H1 (cell line): ENCODE measurements around the gene PRKCA. TPM values are rescaled to one million over a fixed set of nuclear protein-coding genes. Genes with fewer than 3 reads are reported as not detected.

ENCODE experiments used
- CEBPB ChIP-seq: IDR thresholded peaks from 2 replicates; pipeline ENCODE4 v1.6.1; 2012; ENCODE audit warnings: low read depth, low read length
- CHD1 ChIP-seq: IDR thresholded peaks from 2 replicates; pipeline ENCODE4 v1.6.1; 2012; ENCODE audit warnings: low read depth, low read length, improper control_type of control experiment
- NANOG ChIP-seq: IDR thresholded peaks from 2 replicates; pipeline ENCODE4 v1.6.1; 2011; ENCODE audit warnings: low read length, low read depth, mild to moderate bottlenecking, inconsistent platforms; ENCODE audit not compliant: insufficient read depth, poor library complexity, severe bottlenecking
- RAD21 ChIP-seq, 2 experiments: IDR thresholded peaks in 1 of 2; conservative IDR thresholded peaks in 1 of 2; 2 replicates each; pipeline ENCODE4 v1.6.1; 2011; ENCODE audit warnings: low read depth in 2 of 2, low read length in 2 of 2, improper control_type of control experiment in 1 of 2, inconsistent platforms in 1 of 2, mild to moderate bottlenecking in 1 of 2, moderate library complexity in 1 of 2
- RFX5 ChIP-seq: IDR thresholded peaks from 2 replicates; pipeline ENCODE4 v1.6.1; 2011; ENCODE audit warnings: low read depth, low read length, improper control_type of control experiment, borderline replicate concordance
- SRF ChIP-seq: IDR thresholded peaks from 2 replicates; pipeline ENCODE4 v1.6.1; 2011; ENCODE audit warnings: mild to moderate bottlenecking, low read depth, low read length, moderate library complexity
- TBP ChIP-seq: IDR thresholded peaks from 2 replicates; pipeline ENCODE4 v1.6.1; 2011; ENCODE audit warnings: low read depth, low read length, improper control_type of control experiment
- polyA plus RNA-seq, 7 experiments: library from polyadenylated mRNA; depleted of rRNA in 3 of 7; stranded (reverse) in 5 of 7; unstranded in 2 of 7; fragments of >200 nt in 5 of 7; fragments of 200-250 nt in 2 of 7; gene quantifications; 1 replicate in 5 of 7; 2 replicates in 1 of 7; 4 replicates in 1 of 7; pipeline versions ENCODE4 v1.2.1 to v1.2.3, GENCODE V29; 2011 to 2013; ENCODE audit warnings: missing spikeins in 2 of 7, mixed read lengths in 2 of 7
- total RNA-seq: library from RNA; stranded (reverse); fragmentation: NEBNext Ultra II Directional; extraction: Animal tissue kit (Norgen Biotek cat#: 25700); gene quantifications from 2 replicates; pipeline ENCODE4 v1.2.1, GENCODE V29; 2021
- TF ChIP-seq, protein P1 (sequence below): fragments of 300-600 bp; sonication (generic); IDR thresholded peaks from 2 replicates; pipeline ENCODE4 v1.7.1; 2012; ENCODE audit warnings: low read length, moderate library complexity, mild to moderate bottlenecking, inconsistent platforms; ENCODE audit not compliant: insufficient replicate concordance

Gene PRKCA
- total and polyA plus RNA-seq, 2 of the 8 experiments (the other 6 are each of a cell fraction or from before 2014, with no cell fraction given): 5.8 to 17.8 TPM

DNA sequence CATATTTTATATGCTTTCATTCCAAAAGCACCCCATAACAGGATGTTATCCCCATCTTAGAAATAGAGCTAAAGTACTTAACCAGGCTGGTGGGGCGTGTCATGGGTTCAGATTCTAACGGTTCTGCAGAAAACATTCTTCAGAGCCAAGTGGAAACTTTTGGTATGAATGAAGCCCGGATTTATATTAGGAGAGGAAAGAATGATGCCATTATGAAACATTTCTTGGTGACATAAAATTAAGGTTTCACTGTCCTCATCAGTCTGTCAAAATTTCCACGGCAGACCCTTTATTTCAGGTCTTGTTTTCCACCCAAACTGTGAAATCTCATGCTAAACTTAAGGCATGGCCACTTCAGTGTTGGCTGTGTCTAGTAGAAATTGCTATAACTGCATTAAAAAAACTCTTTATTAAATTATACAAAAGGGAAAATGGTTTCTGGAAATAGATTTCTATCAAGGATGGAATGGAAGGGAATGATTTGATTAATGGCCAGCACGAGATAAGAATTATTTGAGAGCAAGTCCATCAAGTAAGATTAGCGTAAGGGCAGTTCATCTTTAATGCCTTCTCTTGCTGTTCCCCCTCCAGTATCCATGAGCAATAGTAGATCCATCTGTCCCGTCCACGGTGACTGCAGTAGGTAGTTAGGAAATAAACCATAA, 11.7 kb downstream of the PRKCA start (continued):
- TF ChIP-seq, protein P1, sequence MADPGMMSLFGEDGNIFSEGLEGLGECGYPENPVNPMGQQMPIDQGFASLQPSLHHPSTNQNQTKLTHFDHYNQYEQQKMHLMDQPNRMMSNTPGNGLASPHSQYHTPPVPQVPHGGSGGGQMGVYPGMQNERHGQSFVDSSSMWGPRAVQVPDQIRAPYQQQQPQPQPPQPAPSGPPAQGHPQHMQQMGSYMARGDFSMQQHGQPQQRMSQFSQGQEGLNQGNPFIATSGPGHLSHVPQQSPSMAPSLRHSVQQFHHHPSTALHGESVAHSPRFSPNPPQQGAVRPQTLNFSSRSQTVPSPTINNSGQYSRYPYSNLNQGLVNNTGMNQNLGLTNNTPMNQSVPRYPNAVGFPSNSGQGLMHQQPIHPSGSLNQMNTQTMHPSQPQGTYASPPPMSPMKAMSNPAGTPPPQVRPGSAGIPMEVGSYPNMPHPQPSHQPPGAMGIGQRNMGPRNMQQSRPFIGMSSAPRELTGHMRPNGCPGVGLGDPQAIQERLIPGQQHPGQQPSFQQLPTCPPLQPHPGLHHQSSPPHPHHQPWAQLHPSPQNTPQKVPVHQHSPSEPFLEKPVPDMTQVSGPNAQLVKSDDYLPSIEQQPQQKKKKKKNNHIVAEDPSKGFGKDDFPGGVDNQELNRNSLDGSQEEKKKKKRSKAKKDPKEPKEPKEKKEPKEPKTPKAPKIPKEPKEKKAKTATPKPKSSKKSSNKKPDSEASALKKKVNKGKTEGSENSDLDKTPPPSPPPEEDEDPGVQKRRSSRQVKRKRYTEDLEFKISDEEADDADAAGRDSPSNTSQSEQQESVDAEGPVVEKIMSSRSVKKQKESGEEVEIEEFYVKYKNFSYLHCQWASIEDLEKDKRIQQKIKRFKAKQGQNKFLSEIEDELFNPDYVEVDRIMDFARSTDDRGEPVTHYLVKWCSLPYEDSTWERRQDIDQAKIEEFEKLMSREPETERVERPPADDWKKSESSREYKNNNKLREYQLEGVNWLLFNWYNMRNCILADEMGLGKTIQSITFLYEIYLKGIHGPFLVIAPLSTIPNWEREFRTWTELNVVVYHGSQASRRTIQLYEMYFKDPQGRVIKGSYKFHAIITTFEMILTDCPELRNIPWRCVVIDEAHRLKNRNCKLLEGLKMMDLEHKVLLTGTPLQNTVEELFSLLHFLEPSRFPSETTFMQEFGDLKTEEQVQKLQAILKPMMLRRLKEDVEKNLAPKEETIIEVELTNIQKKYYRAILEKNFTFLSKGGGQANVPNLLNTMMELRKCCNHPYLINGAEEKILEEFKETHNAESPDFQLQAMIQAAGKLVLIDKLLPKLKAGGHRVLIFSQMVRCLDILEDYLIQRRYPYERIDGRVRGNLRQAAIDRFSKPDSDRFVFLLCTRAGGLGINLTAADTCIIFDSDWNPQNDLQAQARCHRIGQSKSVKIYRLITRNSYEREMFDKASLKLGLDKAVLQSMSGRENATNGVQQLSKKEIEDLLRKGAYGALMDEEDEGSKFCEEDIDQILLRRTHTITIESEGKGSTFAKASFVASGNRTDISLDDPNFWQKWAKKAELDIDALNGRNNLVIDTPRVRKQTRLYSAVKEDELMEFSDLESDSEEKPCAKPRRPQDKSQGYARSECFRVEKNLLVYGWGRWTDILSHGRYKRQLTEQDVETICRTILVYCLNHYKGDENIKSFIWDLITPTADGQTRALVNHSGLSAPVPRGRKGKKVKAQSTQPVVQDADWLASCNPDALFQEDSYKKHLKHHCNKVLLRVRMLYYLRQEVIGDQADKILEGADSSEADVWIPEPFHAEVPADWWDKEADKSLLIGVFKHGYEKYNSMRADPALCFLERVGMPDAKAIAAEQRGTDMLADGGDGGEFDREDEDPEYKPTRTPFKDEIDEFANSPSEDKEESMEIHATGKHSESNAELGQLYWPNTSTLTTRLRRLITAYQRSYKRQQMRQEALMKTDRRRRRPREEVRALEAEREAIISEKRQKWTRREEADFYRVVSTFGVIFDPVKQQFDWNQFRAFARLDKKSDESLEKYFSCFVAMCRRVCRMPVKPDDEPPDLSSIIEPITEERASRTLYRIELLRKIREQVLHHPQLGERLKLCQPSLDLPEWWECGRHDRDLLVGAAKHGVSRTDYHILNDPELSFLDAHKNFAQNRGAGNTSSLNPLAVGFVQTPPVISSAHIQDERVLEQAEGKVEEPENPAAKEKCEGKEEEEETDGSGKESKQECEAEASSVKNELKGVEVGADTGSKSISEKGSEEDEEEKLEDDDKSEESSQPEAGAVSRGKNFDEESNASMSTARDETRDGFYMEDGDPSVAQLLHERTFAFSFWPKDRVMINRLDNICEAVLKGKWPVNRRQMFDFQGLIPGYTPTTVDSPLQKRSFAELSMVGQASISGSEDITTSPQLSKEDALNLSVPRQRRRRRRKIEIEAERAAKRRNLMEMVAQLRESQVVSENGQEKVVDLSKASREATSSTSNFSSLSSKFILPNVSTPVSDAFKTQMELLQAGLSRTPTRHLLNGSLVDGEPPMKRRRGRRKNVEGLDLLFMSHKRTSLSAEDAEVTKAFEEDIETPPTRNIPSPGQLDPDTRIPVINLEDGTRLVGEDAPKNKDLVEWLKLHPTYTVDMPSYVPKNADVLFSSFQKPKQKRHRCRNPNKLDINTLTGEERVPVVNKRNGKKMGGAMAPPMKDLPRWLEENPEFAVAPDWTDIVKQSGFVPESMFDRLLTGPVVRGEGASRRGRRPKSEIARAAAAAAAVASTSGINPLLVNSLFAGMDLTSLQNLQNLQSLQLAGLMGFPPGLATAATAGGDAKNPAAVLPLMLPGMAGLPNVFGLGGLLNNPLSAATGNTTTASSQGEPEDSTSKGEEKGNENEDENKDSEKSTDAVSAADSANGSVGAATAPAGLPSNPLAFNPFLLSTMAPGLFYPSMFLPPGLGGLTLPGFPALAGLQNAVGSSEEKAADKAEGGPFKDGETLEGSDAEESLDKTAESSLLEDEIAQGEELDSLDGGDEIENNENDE: no peak
- TF ChIP-seq SRF (no peak), RAD21 (IDR thresholded peaks at IDR 0.05 in 1 of 2, conservative IDR thresholded peaks at IDR 0.05 in 1 of 2; ENCODE audit: low read depth in 2 of 2, low read length in 2 of 2) (no peak), CHD1 (no peak), TBP (no peak), RFX5 (no peak), CEBPB (no peak), NANOG (no peak)
